AML-193 (cell line): ENCODE measurements around the gene SLC17A7.

Experiments used
- DNase-seq, 2 experiments: peaks; one replicate each; lab custom pipeline; 2025; lab: John Stamatoyannopoulos, UW

SLC17A7 gene

GRCh38 chr19:49427339-49427738, 14.0 kb downstream of the SLC17A7 start:
- DNase-seq, result no peak

DNA sequence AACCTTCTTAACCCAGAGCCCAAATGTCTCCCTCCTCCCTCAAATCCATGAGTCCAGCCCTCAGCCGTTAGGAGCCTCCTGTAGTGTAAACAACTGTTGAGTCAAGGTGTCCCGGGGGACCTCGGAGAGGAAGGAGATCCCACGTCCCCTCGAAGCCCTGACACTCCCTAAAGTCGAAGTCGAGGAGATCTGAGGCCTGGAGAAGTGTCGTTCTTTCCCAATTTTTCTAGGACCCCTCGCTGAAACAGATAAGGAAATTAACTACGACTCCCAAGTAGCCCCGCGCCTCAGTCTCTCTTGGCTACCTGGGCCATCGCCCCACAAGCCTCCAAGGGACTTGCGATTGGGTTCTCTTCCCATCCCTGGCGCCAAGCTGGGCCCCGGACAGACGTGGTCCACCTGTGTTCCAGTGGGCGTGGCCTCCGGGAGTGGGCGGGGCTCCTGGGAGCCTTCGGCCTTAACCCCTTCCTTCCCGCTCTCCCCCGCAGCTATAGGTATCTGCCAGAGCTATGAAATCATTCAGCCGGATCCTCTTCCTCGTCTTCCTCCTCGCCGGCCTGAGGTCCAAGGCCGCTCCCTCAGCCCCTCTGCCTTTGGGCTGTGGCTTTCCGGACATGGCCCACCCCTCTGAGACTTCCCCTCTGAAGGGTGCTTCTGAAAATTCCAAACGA, 15.3 kb downstream of the SLC17A7 start:
- DNase-seq, result no peak

DNA sequence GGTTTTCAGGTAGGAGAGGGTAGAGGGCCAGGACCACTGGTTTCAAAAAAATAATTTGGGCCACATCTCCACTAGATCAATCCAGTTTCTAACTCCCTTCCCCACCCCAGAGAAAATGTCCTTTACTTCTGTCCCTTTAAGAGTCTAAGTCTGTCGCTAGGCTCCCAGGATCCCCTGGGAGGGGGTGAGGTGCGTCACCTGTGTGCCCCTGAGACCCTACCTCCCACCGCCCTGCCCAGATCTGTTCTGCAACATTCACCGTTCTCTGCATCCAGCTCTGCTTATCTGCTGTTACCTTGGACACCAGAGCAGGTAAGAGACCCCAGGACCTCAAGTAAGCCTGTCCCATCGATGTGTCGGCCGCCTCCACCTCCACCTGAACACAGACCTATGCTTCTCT, 16.1 kb downstream of the SLC17A7 start, which contains the start of gene GFY:
TSS of gene GFY (plus strand) at position 211 of the 400 bp plus-strand sequence. CDS start 1,043 bp downstream, outside the sequence.
- no peak for DNase-seq

DNA sequence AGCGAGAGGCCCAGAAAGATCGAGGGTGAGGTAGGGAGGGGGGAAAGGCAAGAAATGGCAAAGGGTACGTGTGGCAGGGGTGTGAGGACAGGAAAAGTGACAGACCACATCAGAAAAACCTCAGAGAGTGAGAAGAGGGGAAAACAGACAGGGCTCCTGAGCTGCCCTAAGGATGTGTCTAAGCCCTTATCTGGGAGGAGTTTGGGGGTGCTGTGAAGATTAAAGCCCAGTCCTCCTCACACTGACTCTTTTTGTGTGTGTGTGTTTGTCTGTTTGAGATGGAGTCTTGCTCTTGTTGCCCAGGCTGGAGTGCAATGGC, 17.4 kb downstream of the SLC17A7 start:
- DNase-seq, result no peak

DNA sequence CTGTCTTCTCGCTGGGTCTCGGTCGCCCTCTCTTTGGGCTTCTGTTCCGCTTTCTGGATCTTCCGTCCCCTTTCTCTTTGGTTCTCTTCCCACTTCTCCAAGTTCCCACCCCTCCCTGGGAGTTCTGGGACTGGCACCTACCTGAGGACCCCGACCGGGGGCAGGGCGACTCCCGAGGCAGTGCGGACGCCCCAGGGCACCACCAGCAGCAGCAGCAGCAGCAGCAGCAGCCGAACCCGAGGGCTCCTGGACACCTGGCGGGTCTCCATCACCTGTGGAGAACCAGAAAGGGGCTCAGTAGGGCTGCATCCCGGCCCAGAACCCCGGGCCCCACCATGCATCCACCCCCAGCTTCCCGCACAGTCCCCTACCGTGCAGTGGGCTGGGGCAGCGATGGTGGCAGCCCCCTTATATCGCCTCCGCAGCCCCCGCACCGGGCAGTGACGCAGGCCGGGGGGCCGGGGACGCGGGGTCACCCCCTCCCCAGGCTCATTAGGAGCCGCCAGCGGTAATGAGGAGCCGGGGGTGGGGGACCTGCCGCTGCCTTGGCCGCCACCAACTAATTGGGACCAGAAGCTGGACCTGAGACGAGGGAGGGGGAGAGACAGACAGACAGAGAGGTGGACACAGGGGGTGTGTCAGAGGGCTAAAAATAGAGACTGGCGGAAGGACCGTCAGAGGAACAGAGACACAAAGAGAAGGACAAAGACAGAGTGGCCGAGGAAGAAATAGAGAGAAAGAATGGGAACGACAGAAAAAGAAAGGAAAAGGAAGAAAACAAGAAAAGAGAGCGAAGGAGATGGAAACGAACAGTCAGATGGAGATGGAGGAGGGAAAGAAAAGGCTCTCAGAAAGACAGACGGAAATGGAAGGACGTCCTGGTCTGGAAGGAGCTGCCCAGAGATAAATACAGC, 18.0 kb downstream of the SLC17A7 start, which contains the start of gene PTH2:
TSS of gene PTH2 (minus strand) at position 371 of the 914 bp plus-strand sequence. CDS start at position 269, 102 bp downstream.
- no peak for DNase-seq

DNA sequence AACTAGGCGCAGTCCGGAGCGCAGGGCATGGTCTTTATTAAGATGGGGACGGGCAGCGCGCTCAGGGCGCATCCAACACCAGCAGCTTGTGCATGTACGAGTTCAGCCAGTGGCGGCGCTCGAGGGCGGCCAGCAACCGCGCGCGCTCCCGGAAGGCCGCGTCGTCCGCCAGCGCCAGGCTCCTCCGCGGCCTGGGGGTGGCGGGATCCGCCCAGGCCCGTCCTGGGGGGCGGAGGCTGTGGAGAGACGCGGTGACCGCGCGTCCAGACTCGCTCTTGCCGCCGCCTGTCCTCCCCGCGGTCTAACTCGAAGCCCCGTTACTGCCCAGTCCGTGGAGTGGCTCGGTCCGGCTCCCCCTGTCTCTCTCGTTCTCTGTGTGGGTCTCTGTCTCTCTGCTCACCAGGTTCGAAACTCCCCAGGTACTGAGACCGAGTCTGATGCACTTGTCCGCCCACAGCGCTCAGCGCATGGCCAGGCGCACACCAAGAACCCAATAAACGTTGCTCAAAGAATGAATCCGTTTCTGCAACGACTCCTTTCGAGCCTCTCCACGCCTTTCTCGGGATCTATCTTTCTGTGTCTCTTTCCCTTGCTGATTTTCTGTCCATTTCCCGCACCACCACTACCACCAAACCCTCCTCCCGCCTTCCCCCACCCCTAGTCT, 18.8 kb downstream of the SLC17A7 start:
- no peak for DNase-seq

DNA sequence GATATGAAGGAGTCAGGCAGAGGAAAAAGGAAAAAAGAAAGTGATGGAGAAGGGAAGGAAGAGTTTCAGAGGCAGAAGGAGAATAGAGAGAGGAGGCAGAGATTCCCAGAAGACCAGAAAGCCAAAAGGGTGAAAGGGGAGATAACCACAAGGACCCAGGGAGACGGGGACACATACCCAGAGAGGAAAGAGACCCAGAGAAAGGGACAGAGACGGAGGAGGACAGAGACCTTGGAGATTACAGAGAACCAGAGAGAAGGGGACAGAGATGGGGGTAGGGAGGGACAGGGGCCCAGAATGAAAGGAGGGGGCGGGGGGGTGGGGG, 19.5 kb downstream of the SLC17A7 start:
- DNase-seq, result no peak

DNA sequence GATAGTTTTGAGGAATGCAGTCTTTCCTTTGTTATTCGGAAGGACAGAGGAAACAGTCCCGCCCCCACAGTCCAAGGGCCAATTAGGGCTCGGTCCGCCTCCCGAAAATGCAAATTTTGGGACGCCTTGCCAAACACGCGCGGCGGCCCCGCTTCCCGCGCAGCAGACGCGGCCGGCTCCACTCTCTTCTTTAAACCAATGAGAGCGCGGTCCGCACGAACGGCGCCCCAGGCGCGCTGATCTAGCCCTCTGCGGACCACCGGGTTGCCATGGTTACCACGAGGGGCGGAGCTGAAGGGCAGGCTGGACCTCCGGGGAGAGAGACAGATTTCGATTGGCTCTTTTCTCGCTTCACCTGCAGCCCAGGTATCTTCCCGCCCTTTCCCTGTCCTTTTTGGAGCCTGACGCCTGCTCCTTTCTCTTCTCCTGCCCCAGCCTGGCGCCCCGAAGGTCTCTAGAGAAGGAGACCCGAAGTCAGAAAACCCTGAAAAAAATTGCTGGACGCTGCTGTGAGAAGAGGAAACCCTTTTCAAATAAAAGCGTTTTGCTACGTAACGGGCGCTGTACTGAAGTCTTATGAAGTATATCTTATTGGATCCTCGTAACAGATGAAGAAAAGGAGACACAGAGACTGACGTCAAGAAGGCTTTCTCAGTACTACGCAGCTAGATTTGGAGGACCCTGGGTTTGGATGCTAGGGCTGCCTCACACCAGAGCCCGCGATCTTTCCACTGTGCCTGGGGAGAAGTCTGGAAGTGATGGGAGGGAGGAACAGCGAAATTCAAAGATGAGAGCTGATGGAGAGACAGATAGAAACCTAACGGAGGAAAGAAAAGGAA, 20.1 kb downstream of the SLC17A7 start:
- no peak for DNase-seq

- DNase-seq, result no peak
Observed at GRCh38 chr19:49420227-49420626, 21.1 kb downstream of the SLC17A7 start.

DNA sequence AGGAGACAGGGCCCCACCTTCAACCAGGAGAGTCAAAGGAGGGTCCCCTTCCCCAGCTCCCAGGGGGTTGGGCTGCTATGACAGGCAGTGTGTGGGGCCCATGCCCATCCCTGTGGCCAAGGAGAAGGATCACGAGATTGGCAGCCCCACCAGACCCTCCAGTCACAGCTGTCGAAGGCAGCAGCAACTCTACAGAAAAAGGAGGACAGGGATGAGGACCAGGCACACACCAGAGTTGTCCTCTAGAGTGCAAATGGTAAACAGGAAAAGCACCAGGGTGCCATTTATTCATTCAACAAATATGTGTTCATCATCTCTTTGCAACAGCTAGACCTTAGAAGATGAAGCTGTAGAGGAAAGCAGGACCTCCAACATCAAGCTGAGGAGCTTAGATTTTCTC, 22.2 kb downstream of the SLC17A7 start:
- DNase-seq, result no peak

- no peak for DNase-seq
Observed at GRCh38 chr19:49418511-49418910, 22.8 kb downstream of the SLC17A7 start.

GRCh38 chr19:49417088-49417487, 24.2 kb downstream of the SLC17A7 start:
- no peak for DNase-seq

GRCh38 chr19:49415810-49416200, 25.5 kb downstream of the SLC17A7 start:
- no peak for DNase-seq

GRCh38 chr19:49415102-49415809, 26.1 kb downstream of the SLC17A7 start:
- no peak for DNase-seq

DNA sequence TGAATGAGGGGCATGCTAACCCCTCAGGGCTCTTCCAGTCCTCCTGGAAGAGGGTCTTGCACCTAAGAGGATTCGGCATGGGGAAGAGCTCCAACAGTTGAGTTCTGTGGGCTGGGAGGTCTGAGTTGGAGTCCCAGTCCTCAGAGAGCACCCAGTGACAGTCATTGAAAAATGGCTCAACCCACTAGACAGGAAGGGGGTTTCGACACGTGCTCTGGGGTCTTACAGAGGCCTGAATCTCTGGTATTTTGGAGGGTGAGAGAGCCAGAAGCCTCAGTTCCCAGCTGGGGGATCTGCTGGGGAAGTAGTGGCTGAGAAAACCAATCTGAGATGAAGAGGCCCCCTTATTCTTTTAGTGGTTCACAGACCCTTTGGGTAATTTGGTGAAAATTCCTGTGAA, 27.1 kb downstream of the SLC17A7 start:
- DNase-seq, result no peak

- no peak for DNase-seq
Observed at GRCh38 chr19:49413348-49413747, 28.0 kb downstream of the SLC17A7 start.

- no peak for DNase-seq
Observed at GRCh38 chr19:49411681-49412326, 29.5 kb downstream of the SLC17A7 start.

GRCh38 chr19:49409441-49410029, 31.8 kb downstream of the SLC17A7 start:
- peak; percentile 56 to 68 for DNase-seq

DNA sequence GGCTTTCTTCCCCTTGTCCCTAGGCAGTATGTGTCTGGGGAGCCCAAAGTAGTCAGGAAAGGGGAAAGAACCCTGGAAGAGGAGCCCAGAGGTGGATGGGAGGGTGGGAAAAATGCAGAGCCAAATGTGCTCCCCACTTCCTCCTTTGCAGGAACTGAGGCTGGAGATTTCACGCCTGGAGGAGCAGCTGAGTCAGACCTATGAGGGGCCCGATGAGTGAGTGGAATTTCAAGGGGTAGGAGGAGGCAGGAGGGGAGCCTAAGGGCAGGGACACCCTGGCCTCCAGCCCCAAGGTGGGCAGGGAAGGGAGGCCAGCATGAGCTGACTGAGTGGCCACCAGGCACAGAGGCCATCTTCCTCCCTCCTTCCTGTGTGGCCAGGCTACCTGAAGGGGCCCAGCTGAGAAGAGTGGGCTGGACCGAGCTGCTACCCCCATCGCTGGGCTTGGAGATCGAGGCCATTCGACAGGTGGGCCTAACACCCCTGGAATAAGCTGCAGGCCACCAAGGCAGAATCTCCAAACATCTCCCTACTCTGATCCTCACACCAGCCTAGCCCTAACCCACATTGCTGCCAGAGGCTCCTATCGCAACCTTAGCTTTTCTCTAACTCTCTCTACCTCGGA, 32.4 kb downstream of the SLC17A7 start:
- DNase-seq, result no peak

DNA sequence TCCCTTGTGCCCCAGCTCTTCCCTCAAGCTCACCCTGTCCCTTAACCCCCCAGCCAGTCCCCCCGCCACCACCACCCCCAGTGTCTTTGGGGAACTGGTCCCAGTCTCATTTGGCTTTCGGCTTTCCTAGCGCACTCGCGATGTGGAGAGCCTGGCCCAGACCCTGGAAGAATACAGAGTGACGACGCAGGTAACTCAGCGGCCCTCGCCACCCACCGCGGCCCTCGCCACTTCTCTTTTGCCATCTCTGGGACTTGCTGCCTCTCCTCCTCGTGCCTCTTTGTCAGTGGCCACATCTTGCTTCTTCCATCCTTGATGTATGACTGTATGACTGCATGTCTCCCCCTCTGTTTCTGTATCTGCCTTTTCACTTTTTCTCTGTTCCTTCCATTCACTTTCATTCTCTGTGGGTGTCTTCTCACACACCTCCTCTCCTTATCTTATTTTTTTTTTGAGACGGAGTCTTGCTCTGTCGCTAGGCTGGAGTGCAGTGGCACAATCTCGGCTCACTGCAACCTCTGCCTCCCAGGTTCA, 33.8 kb downstream of the SLC17A7 start:
- no peak for DNase-seq
